GM12801 (cell line): ENCODE results near the gene NPS.

Experiments used
- TF ChIP-seq, protein P1 (sequence below): IDR thresholded peaks from one replicate; pipeline ENCODE4 v1.5.1; 2011; ENCODE audit warnings: control low read depth; ENCODE audit not compliant: insufficient read length; ENCODE audit errors: extremely low read depth

The NPS gene

DNA sequence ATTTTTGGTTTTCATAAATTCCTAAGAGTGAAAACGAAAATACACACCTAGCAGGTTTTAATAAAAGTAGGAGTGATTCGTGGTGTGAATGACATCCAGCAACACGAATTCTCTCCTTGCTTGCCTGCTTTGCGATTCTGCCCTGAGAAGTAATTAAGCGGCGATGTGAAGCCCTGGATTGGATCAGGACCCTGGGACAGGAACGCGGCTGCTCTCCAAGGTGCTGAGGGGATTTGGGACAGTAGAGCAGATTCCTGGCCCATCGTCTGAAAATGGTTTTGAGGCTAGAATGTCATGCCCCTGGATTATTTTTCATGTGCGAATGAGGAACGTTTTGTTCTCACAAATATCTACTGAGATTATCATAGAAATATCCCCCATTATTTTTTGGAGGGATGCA lies 7.8 kb downstream of the NPS start:
- TF ChIP-seq, protein P1, sequence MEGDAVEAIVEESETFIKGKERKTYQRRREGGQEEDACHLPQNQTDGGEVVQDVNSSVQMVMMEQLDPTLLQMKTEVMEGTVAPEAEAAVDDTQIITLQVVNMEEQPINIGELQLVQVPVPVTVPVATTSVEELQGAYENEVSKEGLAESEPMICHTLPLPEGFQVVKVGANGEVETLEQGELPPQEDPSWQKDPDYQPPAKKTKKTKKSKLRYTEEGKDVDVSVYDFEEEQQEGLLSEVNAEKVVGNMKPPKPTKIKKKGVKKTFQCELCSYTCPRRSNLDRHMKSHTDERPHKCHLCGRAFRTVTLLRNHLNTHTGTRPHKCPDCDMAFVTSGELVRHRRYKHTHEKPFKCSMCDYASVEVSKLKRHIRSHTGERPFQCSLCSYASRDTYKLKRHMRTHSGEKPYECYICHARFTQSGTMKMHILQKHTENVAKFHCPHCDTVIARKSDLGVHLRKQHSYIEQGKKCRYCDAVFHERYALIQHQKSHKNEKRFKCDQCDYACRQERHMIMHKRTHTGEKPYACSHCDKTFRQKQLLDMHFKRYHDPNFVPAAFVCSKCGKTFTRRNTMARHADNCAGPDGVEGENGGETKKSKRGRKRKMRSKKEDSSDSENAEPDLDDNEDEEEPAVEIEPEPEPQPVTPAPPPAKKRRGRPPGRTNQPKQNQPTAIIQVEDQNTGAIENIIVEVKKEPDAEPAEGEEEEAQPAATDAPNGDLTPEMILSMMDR: no peak

DNA sequence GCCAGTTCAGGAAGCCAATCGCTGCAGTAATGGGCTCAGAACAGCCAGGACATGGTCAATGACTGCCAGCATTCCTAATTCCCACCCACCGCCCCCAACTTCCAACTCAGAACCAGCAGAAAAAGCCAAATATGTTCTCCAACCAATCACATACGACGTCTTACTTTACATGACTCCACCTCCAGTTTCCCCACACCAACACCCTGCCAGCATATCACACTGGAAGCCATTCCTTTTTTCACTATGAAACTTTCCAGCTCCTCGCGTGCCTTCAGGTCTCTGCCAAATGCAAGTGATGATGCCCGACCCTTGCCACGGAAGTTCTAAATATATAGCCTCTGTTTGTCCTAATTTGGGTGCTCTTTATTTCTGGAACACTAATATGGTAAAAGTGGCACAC lies 12.5 kb downstream of the NPS start:
- TF ChIP-seq, protein P1: no peak

DNA sequence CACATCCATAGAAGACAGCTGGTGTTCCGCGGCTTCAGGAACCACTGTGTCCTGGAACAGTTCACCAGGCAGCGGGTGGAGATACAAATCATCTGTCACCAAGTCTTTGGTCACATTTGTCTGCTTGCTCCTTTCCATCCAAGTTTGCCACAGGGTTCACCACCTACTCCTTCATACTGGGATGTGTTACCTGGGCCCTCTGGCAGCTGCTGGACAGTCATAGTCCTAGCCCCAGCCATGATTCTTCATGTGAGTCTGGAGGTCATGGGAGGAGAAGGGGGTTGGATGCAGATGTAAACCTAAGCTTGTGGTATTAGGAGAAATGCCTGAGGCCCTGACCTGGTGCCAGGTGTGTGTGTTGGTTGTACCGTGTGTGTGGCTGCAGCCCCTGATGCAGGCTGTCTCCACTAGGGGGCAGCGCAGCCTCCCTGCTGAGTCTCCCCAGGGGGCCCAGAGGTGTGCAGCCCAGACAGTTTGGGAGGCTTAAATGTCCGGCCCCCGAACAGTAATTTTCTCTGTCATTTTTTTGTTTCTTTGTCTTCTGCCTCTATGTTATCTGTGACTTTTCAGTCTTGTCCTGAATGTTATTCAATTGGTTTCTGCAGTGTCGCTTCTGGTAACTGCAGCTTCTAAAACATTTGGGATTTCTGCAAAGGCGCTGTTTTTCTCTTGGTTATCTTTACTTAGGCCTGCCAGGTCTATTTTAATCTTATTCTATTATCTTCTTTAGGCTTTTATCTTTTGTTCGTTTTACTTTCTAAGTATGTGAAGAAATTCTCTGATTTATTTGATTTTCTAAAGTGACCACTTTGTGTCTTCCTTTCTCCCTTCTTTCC lies 14.8 kb downstream of the NPS start:
- TF ChIP-seq, protein P1: no peak

DNA sequence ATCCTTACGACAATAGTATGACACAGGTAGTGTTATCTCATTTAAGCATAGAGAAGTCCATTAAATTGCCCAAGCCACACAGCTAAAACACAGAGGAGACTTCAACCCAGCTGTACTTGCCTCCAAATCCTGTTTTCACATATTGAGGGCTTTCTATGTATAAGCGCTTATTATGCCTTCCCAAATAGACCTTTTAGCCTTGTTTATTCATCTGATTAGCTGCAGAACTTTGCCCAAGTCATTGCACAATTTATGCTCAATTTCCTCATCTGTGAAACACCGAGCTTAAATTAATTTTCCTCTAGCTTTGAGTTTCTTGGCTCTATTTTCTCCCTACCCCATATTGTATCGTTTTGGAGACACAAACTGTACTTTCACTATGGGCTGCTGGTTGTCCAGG lies 15.5 kb downstream of the NPS start:
- TF ChIP-seq, protein P1: no peak

GRCh38 chr10:127565583-127565982 lies 16.5 kb downstream of the NPS start:
- TF ChIP-seq, protein P1: no peak

DNA sequence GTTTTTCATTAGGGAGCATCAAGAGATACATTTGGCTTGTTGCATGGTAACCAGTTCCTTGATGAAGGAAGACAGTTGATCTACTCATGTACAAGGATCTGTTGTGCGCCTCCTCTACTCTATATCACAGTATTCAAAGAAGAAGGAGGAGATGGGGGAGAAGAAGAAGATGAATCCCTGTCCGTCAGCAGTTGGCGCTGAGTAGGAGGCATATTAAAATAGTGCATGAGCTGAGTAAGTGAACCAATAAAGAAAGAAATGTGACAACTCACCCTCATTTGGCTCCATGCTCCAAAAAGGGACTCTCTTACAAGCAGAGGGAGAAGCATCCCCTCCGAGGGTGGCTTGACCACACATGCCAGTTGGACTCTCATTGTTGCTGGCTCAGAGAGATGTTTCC lies 20.1 kb downstream of the NPS start:
- TF ChIP-seq, protein P1: no peak

DNA sequence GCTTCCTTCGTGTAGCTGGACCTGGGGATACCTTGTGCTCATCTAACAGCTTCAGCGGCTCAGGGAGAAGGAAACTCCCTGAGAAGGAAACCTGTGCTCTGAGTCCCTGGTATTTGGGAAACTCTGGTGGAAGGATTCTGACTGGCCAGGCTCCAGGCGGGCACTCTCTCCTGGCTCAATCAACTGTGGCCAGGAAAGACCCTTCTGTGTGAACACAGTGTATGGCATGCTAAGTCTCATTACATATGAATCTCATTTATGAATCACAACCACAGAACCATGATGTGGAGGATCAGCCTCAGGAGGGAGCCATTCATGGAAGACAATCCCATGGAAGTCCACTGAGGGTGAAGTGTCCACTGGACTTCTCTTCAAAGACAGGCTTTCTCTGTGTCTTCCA lies 20.9 kb downstream of the NPS start:
- TF ChIP-seq, protein P1: no peak
